Left ventricle myocardium inferior (tissue), 1 donor: ENCODE results near the gene P2RX2. TPM values are rescaled to one million over a fixed set of nuclear protein-coding genes. Genes with fewer than 3 reads are reported as not detected.

Source experiments
- DNase-seq: peaks from one replicate; pipeline ENCODE4 v3.0.0-alpha.2; 2020
- H3K27ac ChIP-seq: fragments of 200-600 bp; replicated peaks from 2 replicates; pipeline ENCODE4 v1.8.0; 2021
- H3K27me3 ChIP-seq: fragments of 200-600 bp; 2 replicates; pipeline ENCODE4 v1.8.0; 2021; ENCODE audit warnings: low read depth
- H3K36me3 ChIP-seq: fragments of 200-600 bp; 2 replicates; pipeline ENCODE4 v1.8.0; 2021
- H3K4me1 ChIP-seq: fragments of 200-600 bp; 2 replicates; pipeline ENCODE4 v1.8.0; 2021
- H3K4me3 ChIP-seq: fragments of 200-600 bp; 2 replicates; pipeline ENCODE4 v1.8.0; 2021; ENCODE audit warnings: mild to moderate bottlenecking, moderate library complexity
- H3K9me3 ChIP-seq: fragments of 200-600 bp; replicated peaks from 2 replicates; pipeline ENCODE4 v1.8.0; 2021
- CTCF ChIP-seq: fragments of 200-600 bp; IDR thresholded peaks from 2 replicates; pipeline ENCODE4 v1.8.0; 2021; ENCODE audit warnings: antibody characterized with exemption, mild to moderate bottlenecking, borderline replicate concordance
- intact Hi-C: fragments of 100-400 bp; cut with micrococcal nuclease; formaldehyde crosslinking; loops from one replicate; pipeline ENCODE4 v1.11.0; 2022
- total RNA-seq: library from RNA; stranded (reverse); fragmentation: NEBNext Ultra II Directional; extraction: Animal tissue kit (Norgen Biotek cat#: 25700); gene quantifications from one replicate; pipeline ENCODE4 v1.2.1, GENCODE V29; 2021
- donor health status: DM: no; HTN: yes; CAD: no; lungs with severe emphysema.

The P2RX2 gene
- total RNA-seq, 1 donor from 2014 or later, result not detected

DNA sequence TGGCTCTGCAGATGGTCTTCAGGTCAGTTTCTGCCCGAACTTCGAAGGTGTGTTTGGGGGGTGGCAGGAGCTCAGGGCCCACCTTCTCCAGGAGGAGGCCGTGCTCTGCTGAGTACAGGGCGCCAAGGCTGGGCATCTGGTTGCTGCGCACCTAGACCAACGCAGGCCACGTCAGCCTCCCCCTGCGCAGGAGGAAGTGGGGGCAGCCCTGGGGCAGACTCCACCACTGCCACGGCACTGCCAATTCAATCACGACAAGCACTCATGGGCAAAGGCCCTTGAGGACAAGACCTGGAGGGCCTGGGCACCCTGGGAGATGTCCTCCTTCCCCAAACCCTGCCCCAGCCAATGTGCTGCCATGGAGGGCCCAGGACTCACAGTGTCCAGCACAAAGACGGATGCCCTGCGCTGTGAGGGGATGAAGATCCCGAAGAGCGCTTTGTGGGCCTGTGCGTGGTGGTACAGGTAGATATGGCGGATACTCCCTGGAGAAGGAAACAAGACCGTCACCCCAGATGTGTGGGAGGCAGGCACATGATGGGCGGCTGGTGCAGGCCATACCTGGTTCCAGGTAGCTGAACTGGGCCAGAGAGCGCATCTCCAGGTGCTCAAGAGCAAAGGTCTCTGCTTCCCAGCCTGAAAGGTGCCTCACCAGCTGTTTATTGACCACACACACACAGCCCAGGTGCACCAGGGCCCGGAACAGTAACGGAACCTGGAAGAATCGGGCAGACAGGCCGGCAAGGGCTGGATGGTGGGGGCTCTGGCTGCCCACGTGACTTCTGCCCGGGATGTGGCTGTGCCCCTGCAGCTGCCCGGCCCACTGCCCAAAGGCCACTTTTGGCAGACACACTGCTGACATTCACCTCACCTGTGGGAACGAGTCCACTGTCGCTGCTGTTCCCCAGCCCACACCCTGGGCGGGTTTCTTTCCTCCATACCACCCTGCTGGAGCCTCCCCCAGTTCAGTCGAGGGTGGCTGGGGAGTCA is 24.6 kb downstream of the P2RX2 start:
- DNase-seq, result no peak
- Histone ChIP-seq H3K4me3 (no peak overlapping the region), H3K36me3 (peaks cover 69% of the 10 kb centered on the region), H3K27ac (no peak overlapping the region), H3K4me1 (no peaks in the 10 kb centered on the region), H3K27me3 (no peaks in the 10 kb centered on the region), H3K9me3 (no peaks in the 10 kb centered on the region)
- intact Hi-C loops, result no loop called here
- TF ChIP-seq CTCF, result no peak

DNA sequence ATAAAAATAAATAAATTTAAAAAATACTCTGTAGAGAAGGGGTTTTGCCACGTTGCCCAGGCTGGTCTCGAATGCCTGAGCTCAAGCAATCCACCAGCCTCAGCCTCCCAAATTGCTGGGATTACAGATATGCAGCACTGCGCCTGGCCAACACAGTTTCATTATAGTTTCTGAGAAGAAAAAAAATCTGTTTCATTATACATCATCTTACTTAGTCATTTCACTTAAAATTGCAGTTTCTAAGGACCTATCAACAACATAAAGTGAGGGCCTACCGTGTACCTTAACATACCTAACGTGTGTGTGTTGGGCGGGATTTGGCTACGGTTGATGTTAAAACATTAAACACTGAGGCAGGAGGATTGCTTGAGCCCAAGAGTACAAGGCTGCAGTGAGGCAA is 28.3 kb downstream of the P2RX2 start:
- intact Hi-C loops, result no loop called here
- no peak overlapping the region for H3K4me3 ChIP-seq
- no peak for TF ChIP-seq CTCF
- H3K9me3 ChIP-seq, result no peaks in the 10 kb centered on the region
- peaks cover 71% of the 10 kb centered on the region for H3K36me3 ChIP-seq
- no peak overlapping the region for H3K27ac ChIP-seq
- H3K4me1 ChIP-seq, result no peaks in the 10 kb centered on the region
- no peaks in the 10 kb centered on the region for H3K27me3 ChIP-seq
- no peak for DNase-seq

DNA sequence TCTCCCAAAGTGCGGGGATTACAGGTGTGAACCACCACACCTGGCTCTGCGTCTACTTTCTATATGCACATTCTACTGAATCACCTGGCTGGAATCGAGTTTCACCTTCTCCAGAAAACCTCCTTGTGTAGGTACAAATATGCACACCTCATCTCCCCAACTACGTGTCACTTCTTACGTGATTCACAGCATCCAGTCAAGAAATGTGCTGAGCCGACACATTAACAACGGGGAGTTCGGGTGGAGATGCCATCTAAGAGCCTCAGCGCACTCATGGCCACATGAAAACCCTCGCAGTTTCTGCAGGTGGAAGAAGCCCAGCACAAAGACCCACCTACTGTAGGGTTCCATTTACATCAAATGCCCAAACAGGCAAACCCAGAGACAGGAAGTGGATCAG is 29.3 kb downstream of the P2RX2 start:
- Histone ChIP-seq H3K27ac (no peak overlapping the region), H3K4me3 (no peak overlapping the region), H3K9me3 (no peaks in the 10 kb centered on the region), H3K4me1 (no peaks in the 10 kb centered on the region), H3K27me3 (no peaks in the 10 kb centered on the region), H3K36me3 (peaks cover 67% of the 10 kb centered on the region)
- intact Hi-C loops, result no loop called here
- TF ChIP-seq CTCF, result no peak
- no peak for DNase-seq

- intact Hi-C loops, result no loop called here
- peaks cover 65% of the 10 kb centered on the region for H3K36me3 ChIP-seq
- no peaks in the 10 kb centered on the region for H3K4me1 ChIP-seq
- no peaks in the 10 kb centered on the region for H3K27me3 ChIP-seq
- no peak overlapping the region for H3K4me3 ChIP-seq
- no peak overlapping the region for H3K27ac ChIP-seq
- no peak for TF ChIP-seq CTCF
- no peaks in the 10 kb centered on the region for H3K9me3 ChIP-seq
- DNase-seq, result no peak
Observed at GRCh38 chr12:132648616-132649225, 30.1 kb downstream of the P2RX2 start.

DNA sequence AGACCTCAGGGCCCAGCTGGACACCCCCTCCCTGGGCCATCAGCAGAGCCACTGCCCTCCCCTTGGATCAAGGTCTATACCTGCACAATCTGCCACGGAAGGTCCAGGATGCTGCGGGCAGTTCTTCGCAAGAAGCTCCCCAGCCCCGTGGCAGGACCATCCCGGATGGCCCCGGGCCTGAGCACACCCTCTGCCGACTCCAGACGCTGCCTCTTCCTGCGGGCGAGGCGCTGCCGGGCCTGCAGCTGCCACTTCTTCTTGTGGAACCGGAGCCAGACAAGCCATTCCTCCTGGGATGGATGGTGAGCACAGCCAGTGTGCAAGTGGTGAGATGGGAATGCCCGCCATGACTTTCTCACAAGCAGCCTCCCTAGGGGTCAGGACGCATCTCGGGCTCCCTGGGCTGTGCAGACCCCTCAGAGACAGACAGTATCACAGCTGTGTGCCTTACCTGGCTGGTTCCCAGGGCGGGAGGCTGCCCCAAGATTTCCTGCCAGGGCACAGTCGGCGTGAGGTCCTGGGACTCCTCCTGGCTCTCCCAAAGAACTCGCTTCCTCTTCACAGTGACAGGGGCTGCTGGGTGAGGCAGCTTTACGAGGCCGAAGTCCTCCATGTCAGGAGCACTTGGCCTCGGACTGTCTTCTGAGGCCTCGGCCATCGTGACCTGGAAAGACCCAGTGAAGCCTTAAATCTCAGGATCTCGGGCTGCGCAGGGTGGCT is 30.8 kb downstream of the P2RX2 start:
- Histone ChIP-seq H3K4me3 (no peak overlapping the region), H3K9me3 (no peaks in the 10 kb centered on the region), H3K27me3 (no peaks in the 10 kb centered on the region), H3K36me3 (peaks cover 67% of the 10 kb centered on the region), H3K27ac (no peak overlapping the region), H3K4me1 (no peaks in the 10 kb centered on the region)
- DNase-seq, result no peak
- intact Hi-C loops, result no loop called here
- no peak for TF ChIP-seq CTCF
